ENCODE measurements around the gene NCOR1. TPM values are rescaled to one million over a fixed set of nuclear protein-coding genes. Genes with fewer than 3 reads are reported as not detected.

Gene NCOR1
- total and polyA plus RNA-seq, 8 donors = 110 to 139 (median 117) TPM

DNA sequence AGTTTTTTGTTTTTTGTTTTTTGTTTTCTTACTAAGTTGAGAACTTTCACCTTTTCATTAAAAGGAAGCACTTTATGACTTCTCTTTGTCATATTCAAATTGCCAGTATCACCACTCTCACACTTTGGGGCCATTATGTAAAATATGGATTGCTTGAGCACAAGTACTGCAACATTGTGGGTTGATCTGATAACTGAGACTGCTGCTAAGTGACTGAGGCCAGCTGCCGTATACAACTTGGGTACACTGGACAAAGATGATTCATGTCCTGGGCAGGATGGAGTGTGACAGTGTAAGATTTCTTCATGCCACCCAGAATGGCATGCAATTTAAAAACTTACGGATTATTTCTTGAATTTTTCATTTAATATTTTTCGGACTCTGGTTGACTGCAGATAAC is 207.9 kb downstream of the NCOR1 start:
- TF ChIP-seq, protein P1, sequence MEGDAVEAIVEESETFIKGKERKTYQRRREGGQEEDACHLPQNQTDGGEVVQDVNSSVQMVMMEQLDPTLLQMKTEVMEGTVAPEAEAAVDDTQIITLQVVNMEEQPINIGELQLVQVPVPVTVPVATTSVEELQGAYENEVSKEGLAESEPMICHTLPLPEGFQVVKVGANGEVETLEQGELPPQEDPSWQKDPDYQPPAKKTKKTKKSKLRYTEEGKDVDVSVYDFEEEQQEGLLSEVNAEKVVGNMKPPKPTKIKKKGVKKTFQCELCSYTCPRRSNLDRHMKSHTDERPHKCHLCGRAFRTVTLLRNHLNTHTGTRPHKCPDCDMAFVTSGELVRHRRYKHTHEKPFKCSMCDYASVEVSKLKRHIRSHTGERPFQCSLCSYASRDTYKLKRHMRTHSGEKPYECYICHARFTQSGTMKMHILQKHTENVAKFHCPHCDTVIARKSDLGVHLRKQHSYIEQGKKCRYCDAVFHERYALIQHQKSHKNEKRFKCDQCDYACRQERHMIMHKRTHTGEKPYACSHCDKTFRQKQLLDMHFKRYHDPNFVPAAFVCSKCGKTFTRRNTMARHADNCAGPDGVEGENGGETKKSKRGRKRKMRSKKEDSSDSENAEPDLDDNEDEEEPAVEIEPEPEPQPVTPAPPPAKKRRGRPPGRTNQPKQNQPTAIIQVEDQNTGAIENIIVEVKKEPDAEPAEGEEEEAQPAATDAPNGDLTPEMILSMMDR (IDR thresholded peaks at IDR 0.05) = no peak
- Histone ChIP-seq H3K36me3 (peaks cover 3 to 92% of the 10 kb centered on the region in 2 donors), H3K4me3 (no peak overlapping the region), H3K9me3 (no peaks in the 10 kb centered on the region), H3K4me1 (peaks cover 0 to 30% of the 10 kb centered on the region in 2 donors), H3K27me3 (no peaks in the 10 kb centered on the region), H3K27ac (no peak overlapping the region)
- ATAC-seq (no peak), DNase-seq (no peak)
- intact Hi-C loops (cut with DNase I) = no loop called here

DNA sequence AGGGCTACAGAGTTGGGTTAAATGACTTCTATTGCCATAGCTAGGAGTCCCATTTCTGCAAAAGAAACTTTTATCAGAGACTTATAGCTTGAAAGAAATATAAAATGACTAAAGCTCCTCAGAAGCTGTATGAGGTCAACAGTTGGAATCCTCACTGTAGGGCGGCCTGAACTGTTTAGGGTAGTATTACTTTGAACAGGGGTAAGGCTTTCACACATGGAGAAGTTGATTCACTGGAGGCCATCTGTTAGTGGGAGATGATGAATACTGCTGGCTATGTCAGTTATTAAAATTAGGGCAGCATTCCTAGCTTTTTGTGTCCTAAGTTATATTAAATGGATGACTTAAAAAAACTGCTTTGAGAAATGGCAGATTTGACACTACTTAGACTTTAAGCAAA is 209.7 kb downstream of the NCOR1 start:
- TF ChIP-seq, protein P1 (IDR thresholded peaks at IDR 0.05) = no peak
- peaks cover 3 to 31% of the 10 kb centered on the region in 2 donors for H3K4me1 ChIP-seq
- no peak overlapping the region for H3K4me3 ChIP-seq
- no peaks in the 10 kb centered on the region for H3K27me3 ChIP-seq
- no peak for ATAC-seq
- DNase-seq = no peak
- intact Hi-C loops (cut with DNase I) = no loop called here
- H3K9me3 ChIP-seq = no peaks in the 10 kb centered on the region
- peak overlapping the region in 1 of 2 donors; percentile 59 for H3K27ac ChIP-seq
- H3K36me3 ChIP-seq = peaks cover 3 to 94% of the 10 kb centered on the region in 2 donors

DNA sequence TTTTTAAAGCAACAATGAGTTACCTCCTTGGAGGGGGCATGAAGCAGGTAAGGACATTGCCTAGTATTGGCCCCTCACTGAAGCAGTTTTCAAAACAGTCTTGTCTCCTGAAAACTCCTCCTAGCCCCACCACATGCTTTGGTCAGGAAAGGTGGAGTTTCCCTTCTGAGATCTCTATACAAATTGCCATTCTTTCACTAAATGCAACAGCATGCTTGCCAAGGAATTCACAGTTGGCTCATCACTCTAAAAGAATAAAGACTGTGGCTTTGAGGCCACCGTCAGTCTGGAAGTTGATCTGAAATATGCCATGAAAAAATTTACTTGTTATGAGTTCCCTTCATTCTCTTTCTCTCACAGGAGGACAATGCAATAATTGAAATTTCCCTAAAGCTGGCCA is 211.5 kb downstream of the NCOR1 start:
- peak overlapping the region; percentile 0 to 21 for H3K27ac ChIP-seq

DNA sequence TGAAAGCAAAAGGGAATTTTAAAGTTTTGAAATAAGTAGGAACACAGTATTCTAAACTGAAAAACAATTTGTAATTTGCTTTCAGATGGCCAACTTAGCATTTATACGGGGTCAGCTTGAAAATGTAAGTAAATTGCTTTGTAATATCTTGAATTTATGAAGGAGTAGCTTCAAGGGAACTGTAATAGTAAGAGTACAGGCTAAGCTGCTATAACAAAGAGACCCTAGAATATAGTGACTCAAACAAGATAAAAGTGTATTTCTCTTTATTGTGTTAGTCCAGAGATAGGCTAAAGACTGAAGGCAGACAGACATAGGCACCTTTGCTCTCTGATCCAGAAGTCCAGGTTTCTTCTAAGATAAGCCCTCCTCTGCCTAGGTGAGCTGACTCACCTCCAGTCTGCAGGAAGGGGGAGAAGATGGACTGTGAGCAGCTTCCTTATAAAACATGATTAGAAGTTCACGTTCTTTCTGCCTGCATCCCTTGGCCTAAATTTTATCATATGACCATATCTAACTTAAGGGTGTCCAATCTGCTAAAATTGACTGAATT is 212.6 kb downstream of the NCOR1 start:
- H3K9me3 ChIP-seq = no peaks in the 10 kb centered on the region

More for the DNA sequence above, 211.5 kb downstream of the NCOR1 start:
- ATAC-seq (no peak), DNase-seq (no peak)
- intact Hi-C loops (cut with DNase I) = no loop called here
- Histone ChIP-seq H3K4me3 (no peak overlapping the region), H3K36me3 (peaks cover 3 to 76% of the 10 kb centered on the region in 2 donors), H3K4me1 (peaks cover 7 to 33% of the 10 kb centered on the region in 2 donors), H3K27me3 (no peaks in the 10 kb centered on the region), H3K9me3 (no peaks in the 10 kb centered on the region)
- TF ChIP-seq, protein P1 (IDR thresholded peaks at IDR 0.05) = no peak

DNA sequence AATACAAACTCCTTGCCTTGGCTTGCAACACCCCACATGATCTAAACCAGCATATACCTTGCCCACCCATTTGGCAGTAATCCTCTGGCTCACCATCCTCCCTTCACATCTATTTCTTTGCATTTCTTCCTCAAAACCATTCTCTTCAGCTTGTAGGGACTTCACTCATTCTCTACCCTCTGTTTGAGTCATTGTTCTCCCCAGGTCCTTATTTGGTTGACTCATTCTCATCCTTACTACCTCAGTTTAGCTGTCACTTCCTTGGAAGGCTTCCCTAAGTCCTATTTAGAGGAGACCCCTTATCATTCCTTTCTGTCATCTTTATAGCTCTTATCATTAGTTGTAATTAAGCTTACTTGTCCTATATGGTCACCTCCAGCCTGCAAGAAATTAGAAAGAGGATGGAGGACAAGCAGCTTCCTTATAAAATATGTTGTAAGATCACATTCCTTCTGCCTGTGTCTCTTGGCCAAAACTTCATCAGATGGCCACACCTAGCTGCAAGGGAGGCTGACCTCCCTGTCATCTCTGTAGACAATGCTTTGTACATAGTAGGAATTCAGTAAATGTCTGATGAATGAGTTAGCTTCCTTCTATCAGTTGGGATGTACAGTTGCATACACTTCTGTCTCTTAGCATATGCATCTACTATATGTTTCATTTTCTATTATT is 214.0 kb downstream of the NCOR1 start:
- Histone ChIP-seq H3K36me3 (peaks cover 3 to 54% of the 10 kb centered on the region in 2 donors), H3K4me1 (peaks cover 13 to 50% of the 10 kb centered on the region in 2 donors), H3K27ac (peak overlapping the region in 1 of 2 donors; percentile 33), H3K9me3 (no peaks in the 10 kb centered on the region), H3K27me3 (no peaks in the 10 kb centered on the region), H3K4me3 (peak overlapping the region; percentile 65 to 86)
- no peak for DNase-seq
- ATAC-seq = no peak
- intact Hi-C loops (cut with DNase I) = no loop called here
- TF ChIP-seq, protein P1 (IDR thresholded peaks at IDR 0.05) = no peak

More for the DNA sequence above, 212.6 kb downstream of the NCOR1 start:
- peaks cover 13 to 41% of the 10 kb centered on the region in 2 donors for H3K4me1 ChIP-seq
- TF ChIP-seq, protein P1 (IDR thresholded peaks at IDR 0.05) = no peak
- intact Hi-C loops (cut with DNase I) = no loop called here
- DNase-seq = no peak
- peaks cover 3 to 66% of the 10 kb centered on the region in 2 donors for H3K36me3 ChIP-seq
- no peak overlapping the region for H3K4me3 ChIP-seq
- H3K27me3 ChIP-seq = no peaks in the 10 kb centered on the region
- ATAC-seq = no peak
- H3K27ac ChIP-seq = peak overlapping the region in 1 of 2 donors; percentile 0
